ENCODE results near the gene DNAAF6.

- no peak for TF ChIP-seq BCL11B (tag by site-specific recombination; IDR thresholded peaks at IDR 0.05; ENCODE audit: low read depth)
- no peak for TF ChIP-seq ZNF112 (tag by site-specific recombination; IDR thresholded peaks at IDR 0.05)
- TF ChIP-seq ZBTB7A (tag by site-specific recombination; IDR thresholded peaks at IDR 0.05; ENCODE audit: low read depth), result no peak
- no peak for TF ChIP-seq CTCF (tag by site-specific recombination; IDR thresholded peaks at IDR 0.05)
- TF ChIP-seq REST (tag by site-specific recombination; IDR thresholded peaks at IDR 0.05), result no peak
- TF ChIP-seq SCRT2 (tag by site-specific recombination; IDR thresholded peaks at IDR 0.05), result peak; percentile 84
- TF ChIP-seq ZBTB26 (tag by site-specific recombination; optimal IDR thresholded peaks at IDR 0.05), result no peak
- no peak for TF ChIP-seq ZFP41 (tag by site-specific recombination; IDR thresholded peaks at IDR 0.05; ENCODE audit: borderline replicate concordance)
- TF ChIP-seq KLF16 (tag by site-specific recombination; IDR thresholded peaks at IDR 0.05), result no peak
- TF ChIP-seq ZNF133 (tag by site-specific recombination; IDR thresholded peaks at IDR 0.05), result no peak
- no peak for TF ChIP-seq ZNF792 (tag by site-specific recombination; IDR thresholded peaks at IDR 0.05)
Measured at GRCh38 chrX:107273795-107274194, 67.4 kb downstream of the DNAAF6 start.
